Heart left ventricle (tissue), 13 donors: ENCODE results near the gene ATP11C.

ENCODE experiments used
- POLR2A ChIP-seq, 2 donors: fragments of 450-650 bp; IDR thresholded peaks; one replicate each; pipeline ENCODE4 v1.6.1; 2017; ENCODE audit warnings: antibody characterized with exemption in 2 of 2, mild to moderate bottlenecking in 2 of 2, moderate library complexity in 2 of 2
- TF ChIP-seq, protein P1 (sequence below), 12 donors: fragments of 200-600 bp; sonication (generic) in 4 of 12; IDR thresholded peaks; one replicate each; pipeline versions ENCODE4 v1.5.0 to v1.8.0; 2018 to 2022; ENCODE audit warnings: antibody characterized with exemption in 12 of 12, mild to moderate bottlenecking in 5 of 12
- donor health status: ischemic (EF 13 %, LVEDD 7.1; RV severe dilation, severe dysfunction).
- donor health status: DM: no; HTN: yes; CAD: no.
- donor health status: DM: no; HTN: no; CAD: no.
- donor health status: ischemic (EF 25% LVEDD 6.9; RV normal size, moderate dysfunction).
- donor health status: ischemic (EF 25% LVEDD 5.7; RV mildly dilated, moderate dysfunction).
- donor health status: ischemic (EF 35%, LVEDD 5.7; RV mildly dilated, moderate dysfunction).
- donor health status: nonischemic (EF 11% LVEDD 7.7; RV severe dilation, severe dysfunction).
- donor health status: DM: yes; HTN: yes; CAD: no.
- donor health status: PGD.
- donor health status: ischemic (EF 29% LVEDD 5.4; RV normal size, mild dysfunction).
- donor health status: nonischemic (EF 23%, LVEDD 6.1; RV moderate dilation, normal function).

DNA sequence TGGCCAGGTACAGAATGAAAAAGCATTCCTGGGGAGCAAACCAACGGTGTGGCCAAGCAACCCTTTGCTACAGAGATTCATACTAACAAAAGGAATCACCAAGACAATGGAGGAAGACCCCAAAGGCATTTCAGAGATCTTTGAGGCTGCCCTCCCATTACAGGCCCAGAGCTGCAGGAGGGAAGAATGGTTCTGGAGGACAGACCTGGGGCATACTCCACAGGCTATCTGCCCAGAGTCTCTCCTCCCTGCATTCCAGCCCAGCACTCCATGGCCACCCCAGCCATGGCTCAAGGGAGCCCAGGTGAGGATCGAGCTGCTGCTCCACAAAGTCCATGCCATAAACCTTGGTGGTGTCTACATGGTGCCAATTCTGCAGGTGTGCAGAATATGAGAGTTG is 81.9 kb downstream of the ATP11C start:
- TF ChIP-seq, protein P1, sequence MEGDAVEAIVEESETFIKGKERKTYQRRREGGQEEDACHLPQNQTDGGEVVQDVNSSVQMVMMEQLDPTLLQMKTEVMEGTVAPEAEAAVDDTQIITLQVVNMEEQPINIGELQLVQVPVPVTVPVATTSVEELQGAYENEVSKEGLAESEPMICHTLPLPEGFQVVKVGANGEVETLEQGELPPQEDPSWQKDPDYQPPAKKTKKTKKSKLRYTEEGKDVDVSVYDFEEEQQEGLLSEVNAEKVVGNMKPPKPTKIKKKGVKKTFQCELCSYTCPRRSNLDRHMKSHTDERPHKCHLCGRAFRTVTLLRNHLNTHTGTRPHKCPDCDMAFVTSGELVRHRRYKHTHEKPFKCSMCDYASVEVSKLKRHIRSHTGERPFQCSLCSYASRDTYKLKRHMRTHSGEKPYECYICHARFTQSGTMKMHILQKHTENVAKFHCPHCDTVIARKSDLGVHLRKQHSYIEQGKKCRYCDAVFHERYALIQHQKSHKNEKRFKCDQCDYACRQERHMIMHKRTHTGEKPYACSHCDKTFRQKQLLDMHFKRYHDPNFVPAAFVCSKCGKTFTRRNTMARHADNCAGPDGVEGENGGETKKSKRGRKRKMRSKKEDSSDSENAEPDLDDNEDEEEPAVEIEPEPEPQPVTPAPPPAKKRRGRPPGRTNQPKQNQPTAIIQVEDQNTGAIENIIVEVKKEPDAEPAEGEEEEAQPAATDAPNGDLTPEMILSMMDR (IDR thresholded peaks at IDR 0.05), result no peak
- TF ChIP-seq POLR2A (IDR thresholded peaks at IDR 0.05), result no peak
